Measurements from ENCODE around the gene RSAD1. TPM values are rescaled to one million over a fixed set of nuclear protein-coding genes. Genes with fewer than 3 reads are reported as not detected.
"Not testable (repeated sequence)": the region's sequence is repeated elsewhere in the genome, so short reads cannot be mapped to it uniquely, and the experiment has no call there.

The RSAD1 gene
- polyA plus RNA-seq, 3 donors: 20.6 to 40.0 (median 21.2) TPM

GRCh38 chr17:50471009-50471905 is 7.4 kb upstream of the RSAD1 start:
- Mint-ChIP-seq H3K4me1 (peaks cover 9% of the 10 kb centered on the region), H3K36me3 (peaks cover under 1 to 15% of the 10 kb centered on the region in 2 donors), H3K4me3 (no peak overlapping the region), H3K27me3 (ENCODE audit: low read depth in 3 of 3) (peaks cover 43 to 49% (median 48%) of the 10 kb centered on the region in 3 donors), H3K27ac (peak overlapping the region in 1 of 7 donors; percentile 48), H3K9me3 (peaks cover 0 to 7% (median 3%) of the 10 kb centered on the region in 7 donors)
- Histone ChIP-seq H3K79me2 (ENCODE audit: insufficient read depth, low read length) (no peaks in the 10 kb centered on the region), H3K9me3 (replicated peaks in 1 of 2; ENCODE audit: control insufficient read depth in 1 of 2, insufficient read depth in 1 of 2, low read length in 2 of 2) (no peaks in the 10 kb centered on the region), H3K36me3 (replicated peaks in 1 of 2; ENCODE audit: control insufficient read depth in 1 of 2, insufficient read depth in 2 of 2, low read length in 2 of 2) (no peaks in the 10 kb centered on the region), H3K4me1 (ENCODE audit: control insufficient read depth in 1 of 2, insufficient read depth in 2 of 2, low read length in 2 of 2) (peaks cover 5 to 10% of the 10 kb centered on the region in 2 donors), H3K9ac (ENCODE audit: insufficient read depth, low read length, poor library complexity, severe bottlenecking) (no peak overlapping the region), H4K20me1 (ENCODE audit: insufficient read depth, low read length) (no peaks in the 10 kb centered on the region), H3K4me3 (replicated peaks in 1 of 3; ENCODE audit: low read depth in 2 of 3, low read length in 3 of 3) (no peak overlapping the region), H3K4me2 (replicated peaks; ENCODE audit: extremely low read depth, low read length, poor library complexity, severe bottlenecking) (no peak overlapping the region), H2AFZ (ENCODE audit: insufficient read depth, low read depth, low read length, poor library complexity, severe bottlenecking) (no peak overlapping the region), H3K27me3 (ENCODE audit: control insufficient read depth in 2 of 2, insufficient read depth in 2 of 2, low read length in 2 of 2) (peaks cover 12 to 41% of the 10 kb centered on the region in 2 donors), H3K27ac (ENCODE audit: low read depth in 1 of 2, low read length in 2 of 2) (no peak overlapping the region)
- WGBS (ENCODE audit: insufficient coverage): 60% methylated on average over 21 of the region's 22 CpGs
- DNase-seq: no peak
- TF ChIP-seq CTCF (IDR thresholded peaks at IDR 0.05): no peak
- intact Hi-C loops (cut with micrococcal nuclease): no loop called here

- H4K20me1 ChIP-seq (ENCODE audit: insufficient read depth, low read length): no peaks in the 10 kb centered on the region
- H3K4me3 ChIP-seq (replicated peaks in 1 of 3; ENCODE audit: low read depth in 2 of 3, low read length in 3 of 3): no peak overlapping the region
- TF ChIP-seq CTCF (IDR thresholded peaks at IDR 0.05): no peak
- Mint-ChIP-seq H3K9me3 (peaks cover 0 to 7% (median 3%) of the 10 kb centered on the region in 7 donors), H3K27me3 (ENCODE audit: low read depth in 3 of 3) (peaks cover 35 to 55% (median 53%) of the 10 kb centered on the region in 3 donors), H3K4me1 (peaks cover 5% of the 10 kb centered on the region), H3K36me3 (peaks cover 3 to 15% of the 10 kb centered on the region in 2 donors), H3K4me3 (no peak overlapping the region), H3K27ac (no peak overlapping the region)
- no peak overlapping the region for H3K9ac ChIP-seq (ENCODE audit: insufficient read depth, low read length, poor library complexity, severe bottlenecking)
- H3K27me3 ChIP-seq (ENCODE audit: control insufficient read depth in 2 of 2, insufficient read depth in 2 of 2, low read length in 2 of 2): peaks cover 12 to 44% of the 10 kb centered on the region in 2 donors
- WGBS (ENCODE audit: insufficient coverage): 96% methylated on average over 9 of the region's 10 CpGs
- intact Hi-C loops (cut with micrococcal nuclease): no loop called here
- H2AFZ ChIP-seq (ENCODE audit: insufficient read depth, low read depth, low read length, poor library complexity, severe bottlenecking): no peak overlapping the region
- H3K4me2 ChIP-seq (replicated peaks; ENCODE audit: extremely low read depth, low read length, poor library complexity, severe bottlenecking): no peak overlapping the region
- H3K9me3 ChIP-seq (replicated peaks in 1 of 2; ENCODE audit: control insufficient read depth in 1 of 2, insufficient read depth in 1 of 2, low read length in 2 of 2): no peaks in the 10 kb centered on the region
- H3K4me1 ChIP-seq (ENCODE audit: control insufficient read depth in 1 of 2, insufficient read depth in 2 of 2, low read length in 2 of 2): peaks cover 5 to 10% of the 10 kb centered on the region in 2 donors
- DNase-seq: no peak
- no peaks in the 10 kb centered on the region for H3K36me3 ChIP-seq (replicated peaks in 1 of 2; ENCODE audit: control insufficient read depth in 1 of 2, insufficient read depth in 2 of 2, low read length in 2 of 2)
- H3K27ac ChIP-seq (ENCODE audit: low read depth in 1 of 2, low read length in 2 of 2): no peak overlapping the region
- H3K79me2 ChIP-seq (ENCODE audit: insufficient read depth, low read length): no peaks in the 10 kb centered on the region
These were observed 6.4 kb upstream of the RSAD1 start for GRCh38 chr17:50472286-50472685.

- H2AFZ ChIP-seq (ENCODE audit: insufficient read depth, low read depth, low read length, poor library complexity, severe bottlenecking); H3K36me3 ChIP-seq (replicated peaks in 1 of 2; ENCODE audit: control insufficient read depth in 1 of 2, insufficient read depth in 2 of 2, low read length in 2 of 2); H3K4me3 ChIP-seq (replicated peaks in 1 of 3; ENCODE audit: low read depth in 2 of 3, low read length in 3 of 3); H3K9ac ChIP-seq (ENCODE audit: insufficient read depth, low read length, poor library complexity, severe bottlenecking); H3K4me2 ChIP-seq (replicated peaks; ENCODE audit: extremely low read depth, low read length, poor library complexity, severe bottlenecking); intact Hi-C loops (cut with micrococcal nuclease); H3K27ac ChIP-seq (ENCODE audit: low read depth in 1 of 2, low read length in 2 of 2); H3K4me1 Mint-ChIP-seq; H3K9me3 Mint-ChIP-seq; H4K20me1 ChIP-seq (ENCODE audit: insufficient read depth, low read length); H3K79me2 ChIP-seq (ENCODE audit: insufficient read depth, low read length); H3K4me3 Mint-ChIP-seq; H3K27ac Mint-ChIP-seq; DNase-seq; H3K4me1 ChIP-seq (ENCODE audit: control insufficient read depth in 1 of 2, insufficient read depth in 2 of 2, low read length in 2 of 2); H3K9me3 ChIP-seq (replicated peaks in 1 of 2; ENCODE audit: control insufficient read depth in 1 of 2, insufficient read depth in 1 of 2, low read length in 2 of 2): not testable (repeated sequence)
- peaks cover 31 to 54% (median 49%) of the 10 kb centered on the region in 3 donors for H3K27me3 Mint-ChIP-seq (ENCODE audit: low read depth in 3 of 3)
- WGBS (ENCODE audit: insufficient coverage): 92% methylated on average over 10 of the region's 13 CpGs
- H3K36me3 Mint-ChIP-seq: peaks cover 3 to 15% of the 10 kb centered on the region in 2 donors
- H3K27me3 ChIP-seq (ENCODE audit: control insufficient read depth in 2 of 2, insufficient read depth in 2 of 2, low read length in 2 of 2): peaks cover 12 to 39% of the 10 kb centered on the region in 2 donors
These were observed 5.9 kb upstream of the RSAD1 start for GRCh38 chr17:50472761-50473161.

Data from CD14-positive monocyte (primary cell).